Naive thymus-derived CD8-positive, alpha-beta T cell (primary cell): ENCODE measurements around the gene KCND2. TPM values are rescaled to one million over a fixed set of nuclear protein-coding genes. Genes with fewer than 3 reads are reported as not detected.
"Not testable (repeated sequence)": the region's sequence is repeated elsewhere in the genome, so short reads cannot be mapped to it uniquely, and the experiment has no call there.

Experiments used
- ATAC-seq, 2 donors: fragments of 150-1000 bp; cut with Tn5 transposase in 1 of 2; sonication (Bioruptor Pico), chemical (Tn5 transposase) in 1 of 2; 1 replicate in 1 of 2; 2 replicates in 1 of 2; pipeline ENCODE4 v1.10.0; 2021; ENCODE audit warnings: mild to moderate bottlenecking in 2 of 2, moderate library complexity in 2 of 2
- POLR2A ChIA-PET: fragments of 350-600 bp; sonication (Branson Sonifier 250); formaldehyde crosslinking; loops from one replicate; lab custom pipeline; 2021; ENCODE audit warnings: antibody characterized with exemption; lab: Charles Lee
- DNase-seq, 10 donors: peaks; one replicate each; pipeline versions ENCODE4 v3.0.0 to v3.0.0-alpha.2; 2020 to 2022
- H3K27ac Mint-ChIP-seq, 10 donors: one replicate each; pipeline ENCODE4 v1.8.0; 2020 to 2022; ENCODE audit warnings: mild to moderate bottlenecking in 10 of 10, mixed read lengths in 10 of 10, moderate library complexity in 4 of 10, inconsistent platforms in 1 of 10
- H3K27me3 Mint-ChIP-seq, 5 donors: one replicate each; pipeline ENCODE4 v1.8.0; 2021 to 2022; ENCODE audit warnings: mixed read lengths in 5 of 5
- H3K36me3 Mint-ChIP-seq, 3 donors: one replicate each; pipeline ENCODE4 v1.8.0; 2020 to 2022; ENCODE audit warnings: mixed read lengths in 3 of 3, mild to moderate bottlenecking in 2 of 3, inconsistent platforms in 1 of 3
- H3K4me1 Mint-ChIP-seq, 4 donors: one replicate each; pipeline ENCODE4 v1.8.0; 2021 to 2022; ENCODE audit warnings: mixed read lengths in 4 of 4
- H3K4me3 Mint-ChIP-seq, 10 donors: one replicate each; pipeline ENCODE4 v1.8.0; 2020 to 2022; ENCODE audit warnings: mild to moderate bottlenecking in 10 of 10, mixed read lengths in 10 of 10, moderate library complexity in 6 of 10, inconsistent platforms in 1 of 10
- H3K9me3 Mint-ChIP-seq, 9 donors: one replicate each; pipeline ENCODE4 v1.8.0; 2020 to 2022; ENCODE audit warnings: mixed read lengths in 9 of 9, mild to moderate bottlenecking in 3 of 9, inconsistent platforms in 1 of 9, moderate library complexity in 1 of 9
- polyA plus RNA-seq, 3 donors: library from polyadenylated mRNA; unstranded; fragments of 300-500 nt; fragmentation: Illumina TruSeq; gene quantifications; one replicate each; pipeline ENCODE4 v1.2.3, GENCODE V29; 2021
- total RNA-seq, 8 experiments: library from RNA in 2 of 8; stranded (reverse) in 2 of 8; gene quantifications; one replicate each; pipeline ENCODE4 v1.2.3 and lab custom pipeline; 2021 to 2026

Gene KCND2
- total RNA-seq (not detected), polyA plus RNA-seq (not detected), total RNA-seq (lab: John Stamatoyannopoulos, UW) (0 to 0.09 (median 0) reads per million in 6 experiments)

DNA sequence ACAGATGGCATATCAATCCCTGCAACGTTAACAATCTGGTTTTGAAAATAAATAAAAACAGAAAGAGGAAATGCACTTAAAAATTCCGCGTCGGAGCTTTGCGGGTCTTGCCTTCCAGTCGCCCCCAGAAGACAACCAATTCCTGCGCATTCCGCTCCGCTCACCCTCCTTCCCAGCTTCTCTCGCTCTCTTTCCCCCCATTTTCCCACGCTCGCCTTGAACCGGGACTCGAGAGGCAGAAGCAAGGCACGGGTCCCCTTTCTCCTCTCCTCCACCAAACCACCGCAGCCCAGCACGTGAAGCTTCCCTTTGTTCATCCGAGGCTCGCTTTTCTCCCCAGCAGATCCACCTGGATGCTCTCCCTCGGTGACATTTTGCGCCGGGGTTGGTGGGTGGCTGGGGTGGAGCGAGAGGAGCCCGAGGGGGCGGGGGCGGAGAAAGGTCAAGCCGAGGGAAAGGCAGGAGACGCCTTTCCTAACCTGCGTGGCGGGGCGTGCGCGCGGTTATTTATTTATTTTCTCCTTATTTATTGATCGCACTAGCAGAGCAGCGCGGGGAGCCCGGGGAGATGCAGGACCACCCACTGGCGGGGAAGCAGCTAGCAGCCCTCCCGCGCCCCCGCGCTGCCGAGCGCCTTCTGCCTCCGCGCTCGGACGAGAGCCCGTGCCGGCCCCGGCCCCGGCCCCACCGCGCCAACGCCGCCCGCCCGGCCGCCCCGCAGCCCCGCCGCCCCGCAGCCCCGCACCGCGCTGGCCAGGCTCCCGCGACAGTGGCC is at the start of gene KCND2:
Gene KCND2, plus strand, starts transcription at position 475 of the 775 bp plus-strand sequence.
- Mint-ChIP-seq H3K36me3 (peaks cover 0 to 2% (median 0%) of the 10 kb centered on the region in 3 donors), H3K27me3 (peaks cover 11 to 39% (median 35%) of the 10 kb centered on the region in 5 donors), H3K9me3 (peaks cover 0 to 9% (median 3%) of the 10 kb centered on the region in 9 donors), H3K4me1 (peaks cover 0 to 5% (median 0%) of the 10 kb centered on the region in 4 donors), H3K27ac (no peak within 1 kb of the TSS), H3K4me3 (peak within 1 kb of the TSS in 1 of 10 donors; percentile 20)
- DNase-seq (no peak), ATAC-seq (no peak)
- POLR2A ChIA-PET, result no interaction called here

DNA sequence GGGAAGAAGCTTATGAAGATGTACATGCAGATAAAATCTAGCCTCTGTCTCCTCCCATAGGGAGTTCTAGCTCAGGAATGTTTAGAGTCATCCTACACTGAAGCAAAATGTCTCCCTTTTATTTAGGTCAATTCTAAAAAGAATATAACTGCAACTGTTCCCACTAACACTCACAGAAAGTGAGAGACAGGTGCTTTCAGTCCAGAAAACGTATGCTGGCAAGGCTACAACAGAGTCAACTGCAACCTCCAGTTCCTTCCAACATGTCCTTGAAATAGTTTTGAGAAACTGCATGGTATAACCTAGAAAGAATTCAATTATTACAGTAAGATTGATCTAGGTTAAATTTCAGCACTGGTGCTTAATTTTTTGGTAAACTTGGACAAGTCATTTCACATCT is 46.8 kb upstream of the KCND2 start:
- Mint-ChIP-seq H3K4me1 (no peaks in the 10 kb centered on the region), H3K27ac (no peak overlapping the region), H3K9me3 (peaks cover 0 to 15% (median 8%) of the 10 kb centered on the region in 9 donors), H3K4me3 (no peak overlapping the region), H3K27me3 (no peaks in the 10 kb centered on the region), H3K36me3 (no peaks in the 10 kb centered on the region)
- DNase-seq (no peak), ATAC-seq (no peak)
- POLR2A ChIA-PET, result no interaction called here

DNA sequence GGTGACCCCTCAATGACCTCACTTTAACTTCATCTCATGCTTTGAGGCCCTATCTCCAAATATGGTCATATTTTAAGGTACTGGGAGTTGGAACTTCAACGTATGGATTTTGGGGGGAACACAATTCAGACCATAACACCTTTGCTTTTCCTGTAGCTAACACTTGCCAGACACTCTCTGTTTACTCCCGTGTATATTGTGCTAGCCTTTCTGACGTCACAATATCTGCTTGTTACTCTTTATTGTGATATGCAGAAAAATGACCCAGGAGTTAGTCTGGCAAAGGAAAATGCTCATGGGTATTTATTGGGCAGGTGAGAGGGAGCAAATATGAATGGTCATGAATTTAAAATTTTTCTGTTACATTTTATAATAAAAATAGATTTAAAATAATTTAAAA is 45.7 kb upstream of the KCND2 start:
- Mint-ChIP-seq H3K27me3 (no peaks in the 10 kb centered on the region), H3K4me3 (no peak overlapping the region), H3K27ac (no peak overlapping the region), H3K9me3 (peaks cover 0 to 20% (median 8%) of the 10 kb centered on the region in 9 donors), H3K36me3 (no peaks in the 10 kb centered on the region), H3K4me1 (no peaks in the 10 kb centered on the region)
- POLR2A ChIA-PET, result no interaction called here
- ATAC-seq (no peak), DNase-seq (no peak)

DNA sequence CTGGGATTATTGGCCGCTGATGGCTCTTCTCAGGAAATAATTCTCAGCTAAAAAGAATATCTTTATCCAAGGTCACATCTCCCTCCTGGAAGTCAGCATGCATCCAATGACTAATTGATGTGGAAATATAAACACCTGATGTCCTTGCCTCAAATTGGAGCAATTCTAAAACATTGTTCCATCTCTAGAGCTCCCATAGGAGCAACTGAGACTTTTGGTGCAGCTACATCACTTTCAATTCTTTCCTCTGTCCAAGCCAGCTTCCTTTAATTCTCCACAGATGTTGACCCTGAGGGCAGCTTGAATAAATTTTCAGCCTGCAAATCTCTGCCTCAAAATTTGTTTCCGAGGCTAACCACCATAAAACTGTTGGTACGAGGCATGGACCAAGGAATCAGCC is 43.9 kb upstream of the KCND2 start:
- Mint-ChIP-seq H3K9me3 (peaks cover 0 to 20% (median 8%) of the 10 kb centered on the region in 9 donors), H3K27ac (no peak overlapping the region), H3K4me1 (no peaks in the 10 kb centered on the region), H3K27me3 (no peaks in the 10 kb centered on the region), H3K4me3 (no peak overlapping the region), H3K36me3 (no peaks in the 10 kb centered on the region)
- ATAC-seq, result no peak
- POLR2A ChIA-PET, result no interaction called here
- DNase-seq, result no peak

DNA sequence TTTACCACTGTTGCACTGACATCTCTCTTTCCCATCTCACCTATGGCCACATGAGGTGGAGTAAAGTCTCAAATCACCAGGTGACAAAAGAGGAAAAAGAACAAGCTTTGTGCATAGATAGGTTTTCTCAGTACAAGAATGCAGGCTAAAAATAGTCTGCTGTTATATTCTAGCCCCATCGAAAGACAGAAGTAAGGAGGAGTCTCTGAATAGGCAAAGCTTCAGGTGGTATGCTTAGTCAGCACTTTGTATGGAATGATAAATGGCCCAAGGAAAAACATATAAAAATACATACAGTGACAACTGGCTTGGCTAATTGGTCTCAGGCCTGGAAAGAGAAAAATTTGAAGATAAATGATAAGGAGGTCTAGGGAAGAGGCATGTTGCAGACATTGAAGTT is 39.6 kb upstream of the KCND2 start:
- ATAC-seq (no peak), DNase-seq (no peak)
- POLR2A ChIA-PET, result no interaction called here
- H3K9me3 Mint-ChIP-seq, result peaks cover 0 to 29% (median 8%) of the 10 kb centered on the region in 9 donors
- no peaks in the 10 kb centered on the region for H3K36me3 Mint-ChIP-seq
- H3K4me1 Mint-ChIP-seq, result no peaks in the 10 kb centered on the region
- H3K4me3 Mint-ChIP-seq, result no peak overlapping the region
- no peaks in the 10 kb centered on the region for H3K27me3 Mint-ChIP-seq
- H3K27ac Mint-ChIP-seq, result no peak overlapping the region

DNA sequence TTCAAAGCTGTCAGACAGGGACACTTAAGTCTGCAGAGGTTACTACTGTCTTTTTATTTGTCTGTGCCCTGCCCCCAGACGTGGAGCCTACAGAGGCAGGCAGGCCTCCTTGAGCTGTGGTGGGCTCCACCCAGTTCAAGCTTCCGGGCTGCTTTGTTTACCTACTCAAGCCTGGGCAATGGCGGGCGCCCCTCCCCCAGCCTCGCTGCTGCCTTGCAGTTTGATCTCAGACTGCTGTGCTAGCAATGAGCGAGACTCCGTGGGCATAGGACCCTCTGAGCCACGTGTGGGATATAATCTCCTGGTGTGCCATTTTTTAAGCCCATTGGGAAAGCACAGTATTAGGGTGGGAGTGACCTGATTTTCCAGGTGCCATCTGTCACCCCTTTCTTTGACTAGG is 32.6 kb upstream of the KCND2 start:
- H3K4me3 Mint-ChIP-seq, DNase-seq, POLR2A ChIA-PET, H3K36me3 Mint-ChIP-seq, H3K9me3 Mint-ChIP-seq, H3K27ac Mint-ChIP-seq, ATAC-seq, H3K4me1 Mint-ChIP-seq, H3K27me3 Mint-ChIP-seq: not testable (repeated sequence)

DNA sequence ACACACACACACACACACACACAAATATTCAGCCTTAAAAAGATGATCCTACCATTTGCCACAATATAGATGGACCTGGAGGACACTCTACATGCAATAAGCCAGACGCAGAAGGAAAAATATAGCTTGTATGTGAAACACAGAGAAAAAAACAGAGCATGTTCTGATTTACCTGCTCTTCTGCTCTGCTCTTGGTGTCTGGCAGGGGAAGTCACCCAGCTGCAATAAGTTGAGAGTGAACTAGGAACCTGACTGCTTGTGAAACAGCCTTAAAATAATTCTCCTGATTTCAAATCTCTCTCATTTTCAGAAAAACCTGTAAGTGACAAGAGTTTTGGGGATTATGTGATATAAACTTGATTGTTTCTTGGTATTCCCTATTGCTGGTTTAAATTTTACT is 31.0 kb upstream of the KCND2 start:
- Mint-ChIP-seq H3K36me3 (no peaks in the 10 kb centered on the region), H3K4me1 (no peaks in the 10 kb centered on the region), H3K4me3 (no peak overlapping the region), H3K27me3 (no peaks in the 10 kb centered on the region), H3K27ac (no peak overlapping the region), H3K9me3 (peaks cover 0 to 10% (median 3%) of the 10 kb centered on the region in 9 donors)
- DNase-seq (no peak), ATAC-seq (no peak)
- POLR2A ChIA-PET, result no interaction called here

DNA sequence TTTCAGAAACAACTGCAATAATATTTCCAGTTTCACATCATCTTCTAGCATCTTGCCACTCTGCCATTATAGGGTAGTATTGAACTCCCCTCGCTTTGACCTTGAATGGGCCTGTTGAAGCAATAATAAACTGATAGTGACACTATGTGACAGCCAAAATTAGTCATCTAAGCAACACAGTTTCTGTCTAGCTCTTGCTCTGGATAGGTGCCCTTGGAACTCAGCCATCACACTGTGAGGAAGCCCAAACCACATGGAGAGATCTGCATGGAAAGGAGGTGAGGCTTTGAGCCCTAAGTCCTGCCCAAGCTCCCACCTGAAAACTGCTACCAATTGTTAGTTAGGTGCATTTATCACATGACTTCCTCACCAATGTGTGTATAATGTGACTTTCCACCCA is 18.1 kb upstream of the KCND2 start:
- Mint-ChIP-seq H3K27me3 (no peaks in the 10 kb centered on the region), H3K36me3 (no peaks in the 10 kb centered on the region), H3K27ac (no peak overlapping the region), H3K4me1 (no peaks in the 10 kb centered on the region), H3K9me3 (peaks cover 0 to 29% (median 4%) of the 10 kb centered on the region in 9 donors), H3K4me3 (no peak overlapping the region)
- ATAC-seq (no peak), DNase-seq (no peak)
- POLR2A ChIA-PET, result no interaction called here

DNA sequence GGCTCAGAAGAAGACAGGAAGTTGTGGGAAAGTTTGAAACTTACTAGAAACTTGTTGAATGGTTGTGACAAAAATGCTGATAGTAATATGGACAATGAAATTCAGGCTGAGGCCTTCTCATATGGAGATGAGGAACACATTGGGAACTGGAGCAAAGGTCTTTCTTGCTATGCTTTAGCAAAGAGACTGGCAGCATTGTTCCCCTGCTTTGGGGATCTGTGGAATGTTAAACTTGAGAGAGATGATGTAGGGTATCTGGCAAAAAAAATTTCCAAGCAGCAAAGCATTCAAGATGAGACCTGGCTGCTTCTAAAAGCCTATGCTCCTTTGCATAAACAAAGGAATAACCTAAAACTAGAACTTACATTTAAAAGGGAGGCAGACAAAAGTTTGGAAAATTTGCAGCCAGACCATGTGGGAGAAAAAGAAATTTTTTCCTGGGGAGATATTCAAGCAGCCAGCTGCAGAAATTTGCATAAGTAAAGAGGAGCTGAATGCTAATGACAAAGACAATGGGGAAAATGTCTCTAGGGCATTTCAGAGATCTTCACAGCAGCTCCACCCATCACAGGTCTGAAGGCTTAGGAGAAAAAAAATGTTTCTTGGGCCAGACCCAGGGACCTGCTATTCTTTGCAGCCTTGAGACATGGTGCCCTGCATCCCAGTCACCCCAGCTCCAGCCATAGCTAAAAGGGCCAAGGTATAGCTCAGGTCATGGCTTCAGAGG is 16.5 kb upstream of the KCND2 start:
- ATAC-seq (no peak), DNase-seq (no peak)
- H3K4me1 Mint-ChIP-seq, result no peaks in the 10 kb centered on the region
- H3K36me3 Mint-ChIP-seq, result no peaks in the 10 kb centered on the region
- peaks cover 0 to 29% (median 5%) of the 10 kb centered on the region in 9 donors for H3K9me3 Mint-ChIP-seq
- POLR2A ChIA-PET, result no interaction called here
- H3K4me3 Mint-ChIP-seq, result no peak overlapping the region
- H3K27ac Mint-ChIP-seq, result no peak overlapping the region
- no peaks in the 10 kb centered on the region for H3K27me3 Mint-ChIP-seq

DNA sequence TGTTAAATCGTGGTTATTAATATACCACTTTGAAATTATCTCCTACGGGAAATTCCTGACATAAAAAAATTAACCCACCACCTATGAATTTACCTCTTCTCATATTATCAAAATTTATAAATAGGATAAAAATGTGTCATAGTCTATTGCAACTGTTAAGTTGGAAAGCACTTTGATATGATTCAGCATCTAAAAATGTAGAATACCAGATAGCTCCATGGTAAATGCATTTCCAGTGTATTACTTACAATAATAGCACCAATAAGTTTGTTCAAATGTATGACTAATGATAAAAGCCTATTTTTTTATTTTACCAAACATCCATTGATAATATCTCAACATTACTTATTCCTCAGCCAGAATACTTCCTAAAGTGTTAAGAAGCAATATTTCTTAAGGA is 13.6 kb upstream of the KCND2 start:
- POLR2A ChIA-PET, result no interaction called here
- ATAC-seq (no peak), DNase-seq (no peak)
- Mint-ChIP-seq H3K27ac (no peak overlapping the region), H3K36me3 (no peaks in the 10 kb centered on the region), H3K27me3 (no peaks in the 10 kb centered on the region), H3K4me1 (no peaks in the 10 kb centered on the region), H3K4me3 (no peak overlapping the region), H3K9me3 (peaks cover 0 to 23% (median 5%) of the 10 kb centered on the region in 9 donors)

DNA sequence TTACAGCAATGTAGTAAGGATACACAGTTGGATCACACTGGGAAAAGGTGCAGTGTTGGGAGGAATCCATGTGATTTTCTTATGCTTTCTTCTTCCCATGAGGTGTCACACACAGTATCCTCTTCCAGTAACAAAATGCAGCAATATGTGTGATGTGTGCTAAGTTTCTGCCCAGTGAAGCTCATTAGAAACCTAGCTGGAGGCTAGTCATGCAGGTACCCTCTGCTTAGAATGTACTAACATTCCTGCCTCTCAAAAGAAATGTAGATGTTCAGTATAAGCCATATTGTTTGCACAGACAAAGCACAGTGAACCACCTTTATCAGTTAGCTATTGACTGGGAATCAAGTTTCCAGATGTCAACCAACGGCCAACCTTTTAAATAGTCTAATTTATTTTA is 12.9 kb upstream of the KCND2 start:
- Mint-ChIP-seq H3K4me3 (no peak overlapping the region), H3K9me3 (peaks cover 0 to 16% (median 4%) of the 10 kb centered on the region in 9 donors), H3K27ac (no peak overlapping the region), H3K27me3 (no peaks in the 10 kb centered on the region), H3K36me3 (no peaks in the 10 kb centered on the region), H3K4me1 (no peaks in the 10 kb centered on the region)
- DNase-seq (no peak), ATAC-seq (no peak)
- POLR2A ChIA-PET, result no interaction called here

DNA sequence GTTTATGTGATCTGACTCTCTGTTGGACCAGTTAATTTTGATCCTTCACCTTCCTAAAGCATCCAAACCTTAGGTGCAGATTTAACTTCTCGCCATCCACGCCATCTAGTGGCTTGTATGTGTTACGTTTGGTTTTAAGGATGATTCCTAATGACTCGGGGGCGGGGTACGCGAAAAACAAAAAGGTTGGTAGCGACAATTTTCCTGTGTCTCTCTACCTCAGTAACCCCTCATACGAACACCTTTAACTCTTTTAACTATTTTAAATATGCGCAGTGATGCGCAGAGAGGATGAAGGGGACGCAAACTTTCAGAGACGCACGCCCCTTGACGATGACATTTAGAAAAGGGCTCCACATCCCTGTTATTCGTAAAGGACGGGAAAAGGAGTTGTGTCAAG is 714 bp upstream of the KCND2 start:
- no peak for DNase-seq
- H3K4me3 Mint-ChIP-seq, result no peak overlapping the region
- H3K27ac Mint-ChIP-seq, result no peak overlapping the region
- peaks cover 11 to 40% (median 35%) of the 10 kb centered on the region in 5 donors for H3K27me3 Mint-ChIP-seq
- ATAC-seq, result no peak
- H3K9me3 Mint-ChIP-seq, result peaks cover 0 to 9% (median 4%) of the 10 kb centered on the region in 9 donors
- POLR2A ChIA-PET, result no interaction called here
- peaks cover 0 to 5% (median 0%) of the 10 kb centered on the region in 4 donors for H3K4me1 Mint-ChIP-seq
- H3K36me3 Mint-ChIP-seq, result peaks cover 0 to 2% (median 0%) of the 10 kb centered on the region in 3 donors

DNA sequence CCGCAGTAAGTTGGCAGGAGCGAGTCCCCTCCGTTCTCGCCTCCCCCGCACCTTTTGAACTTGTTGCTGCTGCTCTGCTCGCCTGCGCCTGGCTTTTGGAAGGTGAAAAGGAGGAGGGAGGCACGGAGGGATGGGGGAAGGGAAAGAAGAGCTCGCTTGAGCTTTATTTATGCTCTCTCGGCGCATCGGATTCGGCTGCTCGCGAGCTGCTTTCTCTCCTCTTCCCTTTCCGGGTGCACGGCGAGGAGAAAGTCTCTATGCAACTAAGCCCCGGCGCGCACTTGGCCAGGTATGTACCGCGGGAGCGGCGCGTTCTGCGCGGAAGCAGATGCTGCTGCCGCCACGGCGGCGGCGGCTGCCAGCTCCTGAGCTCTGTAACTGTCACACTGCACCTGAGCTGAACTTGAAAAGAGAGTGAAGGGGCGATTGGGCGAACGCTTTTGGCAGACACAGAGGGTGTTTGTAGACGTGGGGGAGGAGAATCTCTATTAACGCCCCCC is 551 bp downstream of the KCND2 start:
- Mint-ChIP-seq H3K4me1 (peaks cover 0 to 5% (median 0%) of the 10 kb centered on the region in 4 donors), H3K36me3 (peaks cover 0 to 2% (median 0%) of the 10 kb centered on the region in 3 donors), H3K27ac (no peak overlapping the region), H3K9me3 (peaks cover 0 to 9% (median 2%) of the 10 kb centered on the region in 9 donors), H3K4me3 (no peak overlapping the region), H3K27me3 (peaks cover 11 to 36% (median 35%) of the 10 kb centered on the region in 5 donors)
- ATAC-seq (no peak), DNase-seq (no peak)
- POLR2A ChIA-PET, result no interaction called here
